Right forelimb (tissue), 1 donor: Measurements from ENCODE around the gene PLIN5.
"Not testable (repeated sequence)": the region's sequence is repeated elsewhere in the genome, so short reads cannot be mapped to it uniquely, and the experiment has no call there.

ENCODE experiments used
- DNase-seq: peaks from one replicate; pipeline ENCODE4 v3.0.0-alpha.2; 2018

The PLIN5 gene

GRCh38 chr19:4541806-4542145, 6.8 kb upstream of the PLIN5 start:
- not testable (repeated sequence) for DNase-seq

GRCh38 chr19:4541114-4541805, 6.2 kb upstream of the PLIN5 start:
- DNase-seq: no peak

- no peak for DNase-seq
These were observed 4.9 kb upstream of the PLIN5 start, which contains the start of gene LRG1 for GRCh38 chr19:4539693-4540581. Gene LRG1 (minus strand): TSS chr19:4540036. CDS start chr19:4540013, 23 bp downstream.

GRCh38 chr19:4539169-4539692, 4.2 kb upstream of the PLIN5 start:
- no peak for DNase-seq

GRCh38 chr19:4538601-4538954, 3.6 kb upstream of the PLIN5 start:
- DNase-seq: no peak

- DNase-seq: no peak
These were observed 3.1 kb upstream of the PLIN5 start for GRCh38 chr19:4537953-4538600.

- DNase-seq: no peak
These were observed 1.8 kb upstream of the PLIN5 start for GRCh38 chr19:4536798-4537197.

- DNase-seq: no peak
These were observed 1.1 kb downstream of the PLIN5 start for GRCh38 chr19:4533835-4534424.

- no peak for DNase-seq
These were observed 1.7 kb downstream of the PLIN5 start for GRCh38 chr19:4533334-4533733.

GRCh38 chr19:4531562-4532165, 3.4 kb downstream of the PLIN5 start:
- no peak for DNase-seq

- DNase-seq: no peak
These were observed 5.0 kb downstream of the PLIN5 start for GRCh38 chr19:4529924-4530522.

GRCh38 chr19:4528843-4529242, 6.2 kb downstream of the PLIN5 start:
- no peak for DNase-seq

GRCh38 chr19:4527377-4527776, 7.6 kb downstream of the PLIN5 start:
- DNase-seq: not testable (repeated sequence)

GRCh38 chr19:4525563-4526002, 9.4 kb downstream of the PLIN5 start:
- no peak for DNase-seq

GRCh38 chr19:4524808-4525562, 10.0 kb downstream of the PLIN5 start:
- DNase-seq: peak; percentile 64

GRCh38 chr19:4523306-4524110, 11.5 kb downstream of the PLIN5 start:
- DNase-seq: no peak

GRCh38 chr19:4522291-4523002, 12.6 kb downstream of the PLIN5 start:
- DNase-seq: no peak

GRCh38 chr19:4521888-4522242, 13.2 kb downstream of the PLIN5 start:
- no peak for DNase-seq

GRCh38 chr19:4521170-4521887, 13.7 kb downstream of the PLIN5 start:
- no peak for DNase-seq
